Liver (tissue), 9 donors: ENCODE data around the gene FBXL13. TPM values are rescaled to one million over a fixed set of nuclear protein-coding genes. Genes with fewer than 3 reads are reported as not detected.
"Not testable (repeated sequence)": the region's sequence is repeated elsewhere in the genome, so short reads cannot be mapped to it uniquely, and the experiment has no call there.

Experiments used
- DNase-seq: peaks from one replicate; pipeline ENCODE4 v3.0.0-alpha.2; 2017; ENCODE audit warnings: low spot score
- H3K27ac ChIP-seq, 2 donors: one replicate each; pipeline ENCODE4 v1.7.0; 2013; ENCODE audit warnings: inconsistent platforms in 2 of 2, low read length in 2 of 2, control low read depth in 1 of 2, low read depth in 1 of 2, mild to moderate bottlenecking in 1 of 2
- H3K27me3 ChIP-seq, 4 donors: one replicate each; pipeline versions ENCODE4 v1.6.1 to v1.7.0; 2013; ENCODE audit warnings: low read length in 3 of 4, inconsistent platforms in 1 of 4, mild to moderate bottlenecking in 1 of 4, moderate library complexity in 1 of 4; ENCODE audit not compliant: control insufficient read depth in 4 of 4, insufficient read depth in 4 of 4
- H3K36me3 ChIP-seq, 4 donors: one replicate each; pipeline versions ENCODE4 v1.6.1 to v1.7.0; 2013; ENCODE audit warnings: low read length in 3 of 4, mild to moderate bottlenecking in 3 of 4, low read depth in 1 of 4, moderate library complexity in 1 of 4; ENCODE audit not compliant: control insufficient read depth in 4 of 4, insufficient read depth in 3 of 4
- H3K4me1 ChIP-seq, 4 donors: one replicate each; pipeline versions ENCODE4 v1.6.1 to v1.7.0; 2013; ENCODE audit warnings: low read length in 3 of 4, mild to moderate bottlenecking in 3 of 4, moderate library complexity in 1 of 4; ENCODE audit not compliant: control insufficient read depth in 4 of 4, insufficient read depth in 4 of 4
- H3K4me3 ChIP-seq, 3 donors: one replicate each; pipeline versions ENCODE4 v1.6.1 to v1.7.0; 2013; ENCODE audit warnings: low read length in 3 of 3, control low read depth in 1 of 3, low read depth in 1 of 3, mild to moderate bottlenecking in 1 of 3
- H3K9ac ChIP-seq, 2 donors: one replicate each; pipeline ENCODE4 v1.7.0; 2013; ENCODE audit warnings: low read length in 2 of 2, mild to moderate bottlenecking in 2 of 2, moderate library complexity in 2 of 2, control low read depth in 1 of 2, low read depth in 1 of 2
- H3K9me3 ChIP-seq, 4 donors: one replicate each; pipeline versions ENCODE4 v1.6.1 to v1.7.0; 2013; ENCODE audit warnings: low read length in 3 of 4; ENCODE audit not compliant: control insufficient read depth in 4 of 4
- ATF3 ChIP-seq: IDR thresholded peaks from 2 replicates; pipeline ENCODE4 v1.6.1; 2016; ENCODE audit warnings: antibody characterized with exemption
- FOXA1 ChIP-seq: IDR thresholded peaks from 2 replicates; pipeline ENCODE4 v1.6.1; 2016; ENCODE audit warnings: antibody characterized with exemption
- FOXA2 ChIP-seq: IDR thresholded peaks from 2 replicates; pipeline ENCODE4 v1.6.1; 2016; ENCODE audit warnings: antibody characterized with exemption
- GABPA ChIP-seq, 2 donors: IDR thresholded peaks in 1 of 2; conservative IDR thresholded peaks in 1 of 2; 2 replicates each; pipeline ENCODE4 v1.6.1; 2016; ENCODE audit warnings: antibody characterized with exemption in 2 of 2, mild to moderate bottlenecking in 1 of 2, moderate library complexity in 1 of 2
- HNF4A ChIP-seq, 2 donors: conservative IDR thresholded peaks; 2 replicates each; pipeline ENCODE4 v1.6.1; 2016; ENCODE audit warnings: antibody characterized with exemption in 2 of 2, mild to moderate bottlenecking in 2 of 2
- HNF4G ChIP-seq: IDR thresholded peaks from 2 replicates; pipeline ENCODE4 v1.6.1; 2016; ENCODE audit warnings: antibody characterized with exemption
- JUND ChIP-seq, 2 donors: IDR thresholded peaks; 2 replicates each; pipeline ENCODE4 v1.6.1; 2016; ENCODE audit warnings: antibody characterized with exemption in 2 of 2
- MAX ChIP-seq: IDR thresholded peaks from 2 replicates; pipeline ENCODE4 v1.6.1; 2016; ENCODE audit warnings: antibody characterized with exemption
- NR2F2 ChIP-seq: IDR thresholded peaks from 2 replicates; pipeline ENCODE4 v1.6.1; 2016; ENCODE audit warnings: antibody characterized with exemption
- RAD21 ChIP-seq, 2 donors: IDR thresholded peaks; 2 replicates each; pipeline ENCODE4 v1.6.1; 2016; ENCODE audit warnings: antibody characterized with exemption in 2 of 2, mild to moderate bottlenecking in 2 of 2
- RXRA ChIP-seq, 2 donors: IDR thresholded peaks; 2 replicates each; pipeline ENCODE4 v1.6.1; 2017 to 2018; ENCODE audit warnings: antibody characterized with exemption in 2 of 2, mild to moderate bottlenecking in 1 of 2
- SP1 ChIP-seq: IDR thresholded peaks from 2 replicates; pipeline ENCODE4 v1.6.1; 2018; ENCODE audit warnings: antibody characterized with exemption, mild to moderate bottlenecking
- TAF1 ChIP-seq: conservative IDR thresholded peaks from 2 replicates; pipeline ENCODE4 v1.6.1; 2016; ENCODE audit warnings: antibody characterized with exemption, mild to moderate bottlenecking
- YY1 ChIP-seq: IDR thresholded peaks from 2 replicates; pipeline ENCODE4 v1.6.1; 2016; ENCODE audit warnings: antibody characterized with exemption, mild to moderate bottlenecking
- WGBS: extraction: QIAGEN DNeasy Blood & Tissue Kit; methylation state at CpG from one replicate; pipeline ENCODE4 v1.1.7; 2013; 5-methylcytosine and 5-hydroxymethylcytosine counted together
- polyA plus RNA-seq, 2 donors: library from polyadenylated mRNA; stranded (reverse) in 1 of 2; unstranded in 1 of 2; fragments of 200-250 nt in 1 of 2; fragments of >200 nt in 1 of 2; fragmentation: Nextera tagmentation in 1 of 2; extraction: Ambion mirVana in 1 of 2; gene quantifications; one replicate each; pipeline versions ENCODE4 v1.2.1 to v1.2.3, GENCODE V29; 2013 to 2015
- total RNA-seq, 2 donors: library from RNA; depleted of rRNA; stranded (reverse); fragments of >200 nt; gene quantifications; one replicate each; pipeline ENCODE4 v1.2.3, GENCODE V29; 2014
- TF ChIP-seq, protein P1 (sequence below): IDR thresholded peaks from 2 replicates; pipeline ENCODE4 v1.6.1; 2016; ENCODE audit warnings: antibody characterized with exemption, mild to moderate bottlenecking
- TF ChIP-seq, protein P2 (sequence below): fragments of 150-350 bp; IDR thresholded peaks from 2 replicates; pipeline ENCODE4 v1.5.1; 2017; ENCODE audit warnings: improper control_type of control experiment, low read depth, low read length; ENCODE audit not compliant: missing input control
- donor health status: healthy.
- donor health status: healthy.
- donor health status: healthy.
- donor health status: healthy.
- donor health status: healthy.

Gene FBXL13
- total and polyA plus RNA-seq, 4 donors, result 0.03 to 0.75 (median 0.70) TPM; not detected in 1

- H3K27ac ChIP-seq, result no peak overlapping the region
- TF ChIP-seq, protein P1, sequence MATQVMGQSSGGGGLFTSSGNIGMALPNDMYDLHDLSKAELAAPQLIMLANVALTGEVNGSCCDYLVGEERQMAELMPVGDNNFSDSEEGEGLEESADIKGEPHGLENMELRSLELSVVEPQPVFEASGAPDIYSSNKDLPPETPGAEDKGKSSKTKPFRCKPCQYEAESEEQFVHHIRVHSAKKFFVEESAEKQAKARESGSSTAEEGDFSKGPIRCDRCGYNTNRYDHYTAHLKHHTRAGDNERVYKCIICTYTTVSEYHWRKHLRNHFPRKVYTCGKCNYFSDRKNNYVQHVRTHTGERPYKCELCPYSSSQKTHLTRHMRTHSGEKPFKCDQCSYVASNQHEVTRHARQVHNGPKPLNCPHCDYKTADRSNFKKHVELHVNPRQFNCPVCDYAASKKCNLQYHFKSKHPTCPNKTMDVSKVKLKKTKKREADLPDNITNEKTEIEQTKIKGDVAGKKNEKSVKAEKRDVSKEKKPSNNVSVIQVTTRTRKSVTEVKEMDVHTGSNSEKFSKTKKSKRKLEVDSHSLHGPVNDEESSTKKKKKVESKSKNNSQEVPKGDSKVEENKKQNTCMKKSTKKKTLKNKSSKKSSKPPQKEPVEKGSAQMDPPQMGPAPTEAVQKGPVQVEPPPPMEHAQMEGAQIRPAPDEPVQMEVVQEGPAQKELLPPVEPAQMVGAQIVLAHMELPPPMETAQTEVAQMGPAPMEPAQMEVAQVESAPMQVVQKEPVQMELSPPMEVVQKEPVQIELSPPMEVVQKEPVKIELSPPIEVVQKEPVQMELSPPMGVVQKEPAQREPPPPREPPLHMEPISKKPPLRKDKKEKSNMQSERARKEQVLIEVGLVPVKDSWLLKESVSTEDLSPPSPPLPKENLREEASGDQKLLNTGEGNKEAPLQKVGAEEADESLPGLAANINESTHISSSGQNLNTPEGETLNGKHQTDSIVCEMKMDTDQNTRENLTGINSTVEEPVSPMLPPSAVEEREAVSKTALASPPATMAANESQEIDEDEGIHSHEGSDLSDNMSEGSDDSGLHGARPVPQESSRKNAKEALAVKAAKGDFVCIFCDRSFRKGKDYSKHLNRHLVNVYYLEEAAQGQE, result no peak
- TF ChIP-seq YY1, result no peak
- no peak for TF ChIP-seq GABPA (IDR thresholded peaks at IDR 0.05 in 1 of 2, conservative IDR thresholded peaks at IDR 0.05 in 1 of 2)
- TF ChIP-seq NR2F2, result no peak
- TF ChIP-seq ATF3, result no peak
- no peak for TF ChIP-seq JUND (IDR thresholded peaks at IDR 0.05)
- no peak for TF ChIP-seq TAF1
- peaks cover 2 to 12% (median 8%) of the 10 kb centered on the region in 4 donors for H3K36me3 ChIP-seq
- no peaks in the 10 kb centered on the region for H3K9me3 ChIP-seq
- H3K4me3 ChIP-seq, result no peak overlapping the region
- no peak for DNase-seq
- WGBS, result 95% methylated on average over 3 of the region's 3 CpGs
- no peaks in the 10 kb centered on the region for H3K27me3 ChIP-seq
- H3K4me1 ChIP-seq, result peaks cover 0 to 21% (median 13%) of the 10 kb centered on the region in 4 donors
- no peak overlapping the region for H3K9ac ChIP-seq
Measured at GRCh38 chr7:103079836-103080235, 5.2 kb upstream of the FBXL13 start.

GRCh38 chr7:103078226-103078625 is 3.6 kb upstream of the FBXL13 start:
- WGBS, result 81% methylated on average over 6 of the region's 6 CpGs

DNA sequence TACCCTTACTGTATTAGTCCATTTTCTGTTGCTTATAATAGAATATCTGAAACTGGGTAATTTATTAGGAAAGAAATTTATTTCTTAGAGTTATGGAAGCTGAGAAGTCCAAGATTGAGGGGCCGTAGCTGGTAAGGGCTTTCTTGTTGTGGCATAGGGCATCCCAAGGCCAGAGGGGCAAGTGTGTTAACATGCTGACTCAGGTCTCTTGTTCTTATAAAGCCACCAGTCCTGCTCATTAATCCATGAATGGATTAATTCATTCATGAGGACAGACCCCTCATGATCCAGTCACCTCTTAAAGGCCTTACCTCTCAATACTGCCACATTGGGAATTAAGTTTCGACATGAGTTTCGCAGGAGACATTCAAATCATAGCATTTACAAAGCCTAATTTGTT is 2.7 kb upstream of the FBXL13 start:
- TF ChIP-seq YY1, result no peak
- TF ChIP-seq FOXA2, result no peak
- TF ChIP-seq MAX, result no peak
- no peak for TF ChIP-seq FOXA1
- TF ChIP-seq, protein P1, result no peak
- TF ChIP-seq NR2F2, result no peak
- no peak for TF ChIP-seq TAF1
- TF ChIP-seq SP1, result no peak
- no peak for TF ChIP-seq HNF4G
- TF ChIP-seq, protein P2, sequence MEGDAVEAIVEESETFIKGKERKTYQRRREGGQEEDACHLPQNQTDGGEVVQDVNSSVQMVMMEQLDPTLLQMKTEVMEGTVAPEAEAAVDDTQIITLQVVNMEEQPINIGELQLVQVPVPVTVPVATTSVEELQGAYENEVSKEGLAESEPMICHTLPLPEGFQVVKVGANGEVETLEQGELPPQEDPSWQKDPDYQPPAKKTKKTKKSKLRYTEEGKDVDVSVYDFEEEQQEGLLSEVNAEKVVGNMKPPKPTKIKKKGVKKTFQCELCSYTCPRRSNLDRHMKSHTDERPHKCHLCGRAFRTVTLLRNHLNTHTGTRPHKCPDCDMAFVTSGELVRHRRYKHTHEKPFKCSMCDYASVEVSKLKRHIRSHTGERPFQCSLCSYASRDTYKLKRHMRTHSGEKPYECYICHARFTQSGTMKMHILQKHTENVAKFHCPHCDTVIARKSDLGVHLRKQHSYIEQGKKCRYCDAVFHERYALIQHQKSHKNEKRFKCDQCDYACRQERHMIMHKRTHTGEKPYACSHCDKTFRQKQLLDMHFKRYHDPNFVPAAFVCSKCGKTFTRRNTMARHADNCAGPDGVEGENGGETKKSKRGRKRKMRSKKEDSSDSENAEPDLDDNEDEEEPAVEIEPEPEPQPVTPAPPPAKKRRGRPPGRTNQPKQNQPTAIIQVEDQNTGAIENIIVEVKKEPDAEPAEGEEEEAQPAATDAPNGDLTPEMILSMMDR, result no peak
- TF ChIP-seq GABPA (IDR thresholded peaks at IDR 0.05 in 1 of 2, conservative IDR thresholded peaks at IDR 0.05 in 1 of 2), result no peak
- no peak for TF ChIP-seq RXRA (IDR thresholded peaks at IDR 0.05)
- TF ChIP-seq JUND (IDR thresholded peaks at IDR 0.05), result no peak
- TF ChIP-seq RAD21 (IDR thresholded peaks at IDR 0.05), result no peak
- no peak for TF ChIP-seq ATF3
- TF ChIP-seq HNF4A (conservative IDR thresholded peaks at IDR 0.05), result no peak
- H3K9me3 ChIP-seq, result no peaks in the 10 kb centered on the region
- H3K9ac ChIP-seq, result no peak overlapping the region
- 96% methylated on average over 3 of the region's 3 CpGs for WGBS
- H3K27me3 ChIP-seq, result no peaks in the 10 kb centered on the region
- peaks cover 0 to 29% (median 20%) of the 10 kb centered on the region in 4 donors for H3K4me1 ChIP-seq
- H3K36me3 ChIP-seq, result no peaks in the 10 kb centered on the region
- no peak overlapping the region for H3K27ac ChIP-seq
- H3K4me3 ChIP-seq, result no peak overlapping the region
- no peak for DNase-seq

More at GRCh38 chr7:103078226-103078625, 3.6 kb upstream of the FBXL13 start:
- not testable (repeated sequence) for H3K36me3 ChIP-seq, DNase-seq, H3K9me3 ChIP-seq, H3K9ac ChIP-seq, H3K4me3 ChIP-seq, H3K27ac ChIP-seq, H3K27me3 ChIP-seq
- peaks cover 0 to 29% (median 20%) of the 10 kb centered on the region in 4 donors for H3K4me1 ChIP-seq
